K562 (cell line): ENCODE results near the gene ARL17B. TPM values are rescaled to one million over a fixed set of nuclear protein-coding genes. Genes with fewer than 3 reads are reported as not detected.
"Not testable (repeated sequence)": the region's sequence is repeated elsewhere in the genome, so short reads cannot be mapped to it uniquely, and the experiment has no call there.

Experiments
- ATAC-seq: fragments of 200-7000 bp; cut with Tn5 transposase; 3 replicates; pipeline ENCODE4 v1.9.1; 2020; ENCODE audit warnings: moderate library complexity
- BruUV-seq: library from RNA; stranded (reverse); fragments of 400-500 nt; replicated peaks from 2 replicates; lab custom pipeline; 2021; lab: Mats Ljungman, UMichigan
- CTCF ChIA-PET: fragments of 300-600 bp; formaldehyde crosslinking; extraction: SDS; loops from one replicate; lab custom pipeline; 2021; ENCODE audit warnings: low intra/inter-chr PET ratio; lab: Yijun Ruan, JAX
- POLR2A ChIA-PET: fragments of 300-600, 350-650 bp; sonication (Branson Sonifier 250); formaldehyde crosslinking; extraction: SDS; loops from one replicate; lab custom pipeline; 2021; ENCODE audit warnings: antibody characterized with exemption, inconsistent platforms; lab: Yijun Ruan, JAX
- DNase-seq, 4 experiments: peaks; one replicate each; pipeline versions ENCODE4 v3.0.0 to v3.0.0-alpha.2; 2011 to 2018; ENCODE audit warnings: low spot score in 3 of 4, mixed read lengths in 3 of 4; ENCODE audit errors: extremely low read depth in 1 of 4
- FAIRE-seq: peaks from 2 replicates; lab custom pipeline; 2011; peaks lifted over from hg19 to GRCh38; lab: Jason Lieb, UNC
- H2AFZ ChIP-seq: 2 replicates; pipeline ENCODE4 v1.6.0; 2011; ENCODE audit warnings: low read depth, low read length, control low read depth, inconsistent platforms
- H3K27ac ChIP-seq: fragments of 200-600 bp; 3 replicates; pipeline ENCODE4 v1.8.0; 2011; ENCODE audit warnings: low read depth, mild to moderate bottlenecking, control low read depth, inconsistent platforms, low read length, moderate library complexity, mixed read lengths; ENCODE audit errors: extremely low read depth
- H3K27me3 ChIP-seq, 2 experiments: fragments of 300-600 bp in 1 of 2; 2 replicates in 1 of 2; 3 replicates in 1 of 2; pipeline versions ENCODE4 v1.6.0 to v1.8.0; 2011; ENCODE audit warnings: inconsistent platforms in 2 of 2, low read length in 2 of 2, mild to moderate bottlenecking in 1 of 2, mixed read lengths in 1 of 2, moderate library complexity in 1 of 2; ENCODE audit not compliant: control insufficient read depth in 2 of 2, insufficient read depth in 2 of 2
- H3K36me3 ChIP-seq: fragments of 300-600 bp; 3 replicates; pipeline ENCODE4 v1.8.0; 2011; ENCODE audit warnings: mild to moderate bottlenecking, low read length, inconsistent platforms; ENCODE audit not compliant: control insufficient read depth, insufficient read depth
- H3K4me1 ChIP-seq, 2 experiments: fragments of 200-600 bp in 1 of 2; replicated peaks in 1 of 2; 2 replicates in 1 of 2; 3 replicates in 1 of 2; pipeline versions ENCODE4 v1.5.1 to v1.8.0; 2011; ENCODE audit warnings: inconsistent platforms in 2 of 2, low read length in 2 of 2, mild to moderate bottlenecking in 1 of 2, mixed read lengths in 1 of 2, moderate library complexity in 1 of 2; ENCODE audit not compliant: control insufficient read depth in 2 of 2, insufficient read depth in 2 of 2
- H3K4me2 ChIP-seq: 2 replicates; pipeline ENCODE4 v1.6.1; 2011; ENCODE audit warnings: low read length, control low read depth, inconsistent platforms, mixed read lengths; ENCODE audit not compliant: insufficient read depth
- H3K4me3 ChIP-seq: fragments of 200-600 bp; sonication (generic), shearing (Covaris generic); 2 replicates; pipeline ENCODE4 v1.5.1; 2016; ENCODE audit warnings: control low read depth, inconsistent platforms
- H3K79me2 ChIP-seq: fragments of 200-600 bp; 3 replicates; pipeline ENCODE4 v1.8.0; 2011; ENCODE audit warnings: low read length, inconsistent platforms; ENCODE audit not compliant: control insufficient read depth, insufficient read depth
- H3K9ac ChIP-seq, 2 experiments: 2 replicates each; pipeline versions ENCODE4 v1.6.0 to v1.6.1; 2011; ENCODE audit warnings: low read depth in 2 of 2, low read length in 2 of 2, control low read depth in 1 of 2, inconsistent platforms in 1 of 2, mild to moderate bottlenecking in 1 of 2, mixed read lengths in 1 of 2; ENCODE audit not compliant: insufficient read depth in 1 of 2
- H3K9me1 ChIP-seq: one replicate; pipeline ENCODE4 v1.6.0; 2011; ENCODE audit warnings: inconsistent platforms, mild to moderate bottlenecking, low read length, moderate library complexity; ENCODE audit not compliant: control insufficient read depth, insufficient read depth
- H3K9me3 ChIP-seq: replicated peaks from 2 replicates; pipeline ENCODE4 v1.5.1; 2011; ENCODE audit warnings: low read depth, low read length, inconsistent platforms; ENCODE audit not compliant: control insufficient read depth, insufficient read depth
- H4K20me1 ChIP-seq: replicated peaks from 2 replicates; pipeline ENCODE4 v1.6.1; 2011; ENCODE audit warnings: low read length, inconsistent platforms, mixed read lengths; ENCODE audit not compliant: control insufficient read depth, insufficient read depth
- WGBS: fragments of 100-300 bp; shearing (Covaris generic); methylation state at CpG from one replicate; pipeline ENCODE4 v1.1.6; 2016; ENCODE audit warnings: low coverage, mixed read lengths; ENCODE audit not compliant: insufficient coverage; ENCODE audit errors: missing lambda C conversion rate; 5-methylcytosine and 5-hydroxymethylcytosine counted together
- in situ Hi-C: fragments of 300-500 bp; cut with MboI; formaldehyde crosslinking; loops from 4 replicates; pipeline ENCODE4 v1.15.0; 2018; ENCODE audit warnings: inconsistent platforms, mixed read lengths
- intact Hi-C: fragments of 100-400 bp; cut with micrococcal nuclease; formaldehyde crosslinking; loops from 2 replicates; pipeline ENCODE4 v1.14.2; 2022
- polyA plus RNA-seq, 8 experiments: library from polyadenylated mRNA; depleted of rRNA in 4 of 8; stranded (reverse) in 5 of 8; unstranded in 3 of 8; fragments of >200 nt; fragmentation: Nextera tagmentation in 2 of 8; fragmentation: Illumina TruSeq in 1 of 8; extraction: Ambion mirVana in 2 of 8; extraction: Trizol in 1 of 8; gene quantifications; 2 replicates each; pipeline versions ENCODE4 v1.2.1 to v1.2.3, GENCODE V29; 2011 to 2014; ENCODE audit warnings: inconsistent platforms in 1 of 8, missing spikeins in 1 of 8
- total RNA-seq, 7 experiments: library from RNA; depleted of rRNA in 6 of 7; stranded (reverse); fragments of >200 nt in 6 of 7; fragmentation: Illumina TruSeq in 2 of 7; extraction: Trizol in 2 of 7; gene quantifications; 2 replicates each; pipeline versions ENCODE4 v1.2.1 to v1.2.3, GENCODE V29; 2011 to 2021; ENCODE audit warnings: low replicate concordance in 1 of 7

Gene ARL17B
- total and polyA plus RNA-seq, 9 of the 15 experiments (the other 6 are each of a cell fraction or from before 2014, with no cell fraction given) = 4.0 to 24.2 (median 8.4) TPM

DNA sequence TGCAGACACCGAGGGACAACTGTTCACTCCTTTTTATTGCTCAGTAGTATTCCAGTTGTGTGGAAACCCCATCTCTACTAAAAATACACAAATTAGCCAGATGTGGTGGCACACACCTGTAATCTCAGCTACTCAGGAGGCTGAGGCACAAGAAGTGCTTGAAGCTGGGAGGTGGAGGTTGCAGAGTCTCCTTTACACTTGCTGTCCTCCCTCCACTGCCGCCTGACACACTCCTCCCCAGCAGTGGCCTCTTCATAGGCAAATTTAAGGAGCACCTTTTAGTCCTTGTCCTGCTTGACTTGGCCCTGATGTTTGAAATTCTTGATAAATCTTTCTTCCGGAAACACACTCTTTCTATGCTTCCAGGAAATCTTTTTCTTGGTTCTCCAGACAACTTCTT lies 112.4 kb downstream of the ARL17B start:
- H3K9me1 ChIP-seq, H3K36me3 ChIP-seq, in situ Hi-C loops, H3K9ac ChIP-seq, CTCF ChIA-PET, BruUV-seq, H3K4me1 ChIP-seq, ATAC-seq, H2AFZ ChIP-seq, H3K9me3 ChIP-seq, H3K4me2 ChIP-seq, POLR2A ChIA-PET, H3K27ac ChIP-seq, DNase-seq, H4K20me1 ChIP-seq, H3K79me2 ChIP-seq, H3K27me3 ChIP-seq, FAIRE-seq, H3K4me3 ChIP-seq, intact Hi-C loops: not testable (repeated sequence)
- 9% methylated on average over 3 of the region's 3 CpGs for WGBS

DNA sequence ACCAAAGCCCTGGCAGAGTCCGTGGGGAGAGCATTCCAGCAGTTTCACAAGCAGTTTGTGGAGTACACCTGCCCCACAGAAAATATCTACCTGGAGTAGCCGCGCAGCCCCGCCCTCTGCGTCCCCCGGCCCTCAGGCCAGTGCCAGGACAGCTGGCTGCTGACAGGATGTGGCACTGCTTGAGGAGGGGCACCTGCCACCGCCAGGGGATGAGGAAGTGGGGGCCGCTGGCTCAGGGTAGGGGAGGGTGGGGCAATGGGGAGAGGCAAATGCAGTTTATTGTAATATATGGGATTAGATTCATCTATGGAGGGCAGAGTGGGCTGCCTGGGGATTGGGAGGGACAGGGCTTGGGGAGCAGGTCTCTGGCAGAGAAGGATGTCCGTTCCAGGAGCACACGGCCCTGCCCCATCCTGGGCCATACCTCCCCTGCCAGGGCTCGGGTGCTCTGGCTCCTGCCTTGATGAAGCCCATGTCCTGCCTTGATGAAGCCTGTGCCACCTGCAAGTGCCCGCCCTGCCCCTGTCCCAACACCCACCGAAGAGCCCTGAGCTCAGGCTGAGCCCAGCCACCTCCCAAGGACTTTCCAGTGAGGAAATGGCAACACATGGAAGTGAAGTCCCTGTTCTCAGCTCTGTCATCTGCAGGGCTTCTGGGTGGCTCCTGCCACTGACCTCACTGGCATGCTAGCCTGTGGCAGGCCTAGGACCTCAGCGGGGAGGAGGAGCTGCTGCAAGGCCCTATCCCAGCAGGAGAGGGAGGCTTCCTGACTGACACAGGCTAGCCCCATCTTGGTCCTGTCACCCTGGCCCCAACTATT lies 116.4 kb downstream of the ARL17B start:
- BruUV-seq, H3K4me2 ChIP-seq, H3K79me2 ChIP-seq, intact Hi-C loops, H3K9me1 ChIP-seq, H4K20me1 ChIP-seq, H3K9ac ChIP-seq, H2AFZ ChIP-seq, H3K4me3 ChIP-seq, CTCF ChIA-PET, H3K27ac ChIP-seq, FAIRE-seq, H3K9me3 ChIP-seq, H3K4me1 ChIP-seq, H3K27me3 ChIP-seq, DNase-seq, H3K36me3 ChIP-seq, POLR2A ChIA-PET: not testable (repeated sequence)
- in situ Hi-C loops = loop anchor here (5.0 kb wide), 1 partner anchor 643 kb away; no protein-coding TSS in a partner anchor
- 88% methylated on average over 2 of the region's 14 CpGs for WGBS
- ATAC-seq = peak; percentile 47
